NCI-H1048 (cell line): ENCODE data around the gene ITGAV.

Experiments
- DNase-seq: peaks from one replicate; lab custom pipeline; 2025; lab: John Stamatoyannopoulos, UW

ITGAV gene

DNA sequence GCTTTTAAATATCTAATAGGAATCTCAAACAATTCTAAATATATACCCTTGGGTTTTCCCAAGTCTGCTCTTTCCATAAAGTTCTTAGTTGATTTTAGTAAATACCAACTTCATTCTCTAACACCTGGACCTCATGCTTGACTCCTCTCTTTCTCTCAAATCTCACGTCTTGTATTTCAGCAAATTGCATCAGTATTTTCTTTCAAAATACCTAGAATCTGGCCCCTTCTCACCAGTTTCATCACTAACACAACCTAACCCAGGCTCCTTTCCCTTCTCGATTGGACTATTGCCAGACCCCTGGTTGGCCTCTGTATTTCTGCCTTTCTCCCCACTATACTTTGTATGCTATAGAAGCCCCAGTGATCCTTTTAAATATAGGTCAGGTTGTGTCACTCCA is 81.0 kb downstream of the ITGAV start:
- DNase-seq, result no peak

DNA sequence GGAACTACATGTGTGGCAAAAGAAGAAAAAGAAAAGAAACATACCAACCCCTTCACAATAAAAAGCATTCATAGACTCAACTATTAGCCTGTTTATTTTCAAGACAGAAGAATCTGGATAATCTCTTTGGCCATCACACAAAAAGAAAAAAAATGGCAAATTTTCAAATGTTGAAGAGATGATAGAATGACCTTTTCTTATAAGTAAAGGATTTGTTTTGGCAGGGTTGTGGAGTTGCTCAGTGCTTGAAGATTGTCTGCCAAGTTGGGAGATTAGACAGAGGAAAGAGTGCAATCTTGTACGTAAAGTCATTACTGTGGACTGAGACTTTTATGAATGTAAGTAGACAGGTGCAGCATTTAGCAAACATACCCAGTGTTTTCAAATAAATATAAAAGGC is 85.5 kb downstream of the ITGAV start:
- no peak for DNase-seq

DNA sequence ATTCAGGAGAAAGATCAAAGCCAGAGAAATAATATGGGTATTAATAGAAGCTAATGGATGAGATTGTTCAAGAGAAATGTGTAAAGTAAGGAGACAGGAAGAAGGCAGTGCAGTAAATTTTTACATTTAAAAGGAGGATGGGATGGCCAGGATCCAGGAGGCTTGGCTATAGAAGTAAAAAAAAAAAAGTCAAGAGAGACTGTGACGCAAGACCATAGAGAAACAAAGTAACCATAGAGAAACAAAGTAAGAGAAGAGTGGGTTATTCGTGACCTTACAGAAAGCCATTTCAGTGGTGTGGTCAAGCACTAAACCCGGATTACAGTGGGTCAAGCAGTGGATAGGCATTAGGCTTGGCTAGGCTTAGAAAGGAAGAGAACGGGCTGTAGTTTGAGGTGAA is 93.5 kb downstream of the ITGAV start:
- DNase-seq, result no peak

DNA sequence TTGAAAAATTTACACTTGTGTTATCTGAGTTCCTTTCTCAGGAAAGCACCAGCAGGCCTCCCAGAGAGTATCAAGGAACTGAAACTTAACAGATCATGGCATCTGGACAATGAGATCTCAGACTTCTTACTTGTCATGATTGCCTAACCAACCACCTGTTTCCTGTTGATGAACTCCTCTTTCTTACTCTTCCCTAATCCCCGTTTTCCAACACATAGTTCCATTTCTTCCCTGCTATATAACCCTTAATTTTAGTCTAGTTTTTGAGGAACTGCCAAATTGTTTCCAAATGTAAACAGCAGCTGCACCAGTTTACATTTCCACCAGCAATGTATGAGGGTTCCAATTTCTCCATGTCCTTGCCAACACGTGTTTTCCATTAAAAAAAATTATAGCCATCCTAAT is 98.0 kb downstream of the ITGAV start:
- DNase-seq, result no peak

DNA sequence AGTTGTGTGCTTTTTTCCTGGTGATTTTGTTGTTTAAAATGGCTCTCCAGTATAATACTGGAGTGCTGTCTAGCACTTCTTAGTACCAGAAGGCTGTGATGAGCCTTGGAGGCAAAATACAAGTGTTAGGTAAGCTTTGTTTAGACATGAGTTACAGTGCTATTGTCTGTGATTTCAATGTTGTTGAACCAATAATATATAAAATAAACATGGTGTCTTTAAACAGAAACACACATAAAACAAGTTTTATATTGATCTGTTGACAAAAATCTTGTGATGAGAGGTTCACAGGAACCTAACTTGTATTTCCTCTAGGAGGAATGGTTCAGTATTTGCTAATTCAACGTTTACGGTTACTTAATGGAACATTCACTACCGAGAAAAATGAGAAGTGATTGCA is 99.0 kb downstream of the ITGAV start:
- no peak for DNase-seq

DNA sequence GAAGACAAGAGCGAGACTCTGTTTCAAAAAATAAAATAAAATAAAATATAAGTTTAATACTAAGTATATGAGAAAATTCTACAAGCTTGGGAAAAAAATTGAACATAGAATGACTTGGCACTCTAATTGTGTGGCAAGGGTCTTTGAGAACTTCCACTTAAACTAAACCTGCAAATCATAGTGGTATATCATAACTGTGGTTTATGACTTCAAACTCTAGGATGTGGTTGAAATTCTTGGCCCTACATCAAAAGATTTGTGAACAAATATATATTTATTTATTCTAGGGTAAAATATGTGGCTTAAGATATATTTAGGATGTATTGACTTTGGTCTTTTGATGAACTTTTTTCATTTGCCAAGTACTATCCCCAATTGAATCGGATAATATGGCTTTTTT is 100.9 kb downstream of the ITGAV start:
- DNase-seq, result no peak

DNA sequence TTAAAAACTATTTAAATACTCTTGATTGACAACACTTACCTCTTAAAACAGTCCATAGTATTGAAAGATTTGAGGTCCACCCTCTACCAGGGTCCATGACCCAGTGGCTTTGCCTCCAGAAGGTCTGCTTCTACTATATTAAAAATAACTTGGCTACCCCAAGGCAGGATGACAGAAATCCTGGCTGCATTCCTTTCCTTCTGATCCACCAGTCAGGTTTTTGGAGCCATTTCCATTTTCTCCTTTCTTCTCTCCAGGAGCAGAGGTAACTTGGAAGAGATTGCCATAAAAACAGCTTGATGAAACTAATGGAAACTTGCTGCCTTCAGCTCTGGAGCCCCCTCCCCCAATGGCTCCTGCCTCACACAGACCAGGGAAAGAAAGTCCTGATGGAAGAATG is 101.4 kb downstream of the ITGAV start:
- no peak for DNase-seq

DNA sequence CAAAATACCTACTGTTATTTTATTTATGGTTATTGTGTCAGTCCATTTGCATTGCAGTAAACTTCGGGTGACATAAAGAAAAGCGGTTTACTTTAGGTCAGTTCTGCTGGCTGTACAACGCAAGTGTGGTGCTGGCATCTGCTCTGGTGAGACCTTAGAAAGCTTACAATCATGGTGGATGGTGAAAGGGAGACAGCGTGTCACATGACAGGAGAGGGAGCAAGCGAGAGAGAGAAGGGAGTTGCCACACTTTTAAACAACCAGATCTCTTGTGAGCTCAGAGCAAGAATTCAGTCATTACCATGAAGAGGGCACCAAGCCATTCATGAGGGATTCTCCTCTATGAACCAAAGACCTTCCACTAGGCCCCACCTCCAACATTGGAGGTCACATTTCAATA is 102.0 kb downstream of the ITGAV start:
- DNase-seq, result no peak

DNA sequence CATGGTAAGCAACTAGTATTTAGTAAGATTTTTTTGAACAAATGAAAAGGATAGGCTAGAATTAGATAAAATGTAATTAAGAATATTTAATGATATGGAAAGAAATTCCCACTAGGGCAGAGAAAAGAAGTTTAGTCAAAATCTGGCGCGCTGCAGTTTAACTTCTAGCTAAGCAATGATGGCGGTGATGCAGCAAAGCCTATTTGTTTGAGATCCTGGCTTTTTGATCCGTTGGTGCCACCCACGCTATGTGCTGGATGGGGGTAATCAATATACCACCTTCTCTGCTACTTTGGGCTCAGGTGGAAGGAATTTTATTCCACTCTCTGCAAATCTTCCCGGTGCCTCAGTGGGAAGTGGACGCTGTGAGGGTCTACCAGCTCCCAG is 103.6 kb downstream of the ITGAV start:
- DNase-seq, result no peak

DNA sequence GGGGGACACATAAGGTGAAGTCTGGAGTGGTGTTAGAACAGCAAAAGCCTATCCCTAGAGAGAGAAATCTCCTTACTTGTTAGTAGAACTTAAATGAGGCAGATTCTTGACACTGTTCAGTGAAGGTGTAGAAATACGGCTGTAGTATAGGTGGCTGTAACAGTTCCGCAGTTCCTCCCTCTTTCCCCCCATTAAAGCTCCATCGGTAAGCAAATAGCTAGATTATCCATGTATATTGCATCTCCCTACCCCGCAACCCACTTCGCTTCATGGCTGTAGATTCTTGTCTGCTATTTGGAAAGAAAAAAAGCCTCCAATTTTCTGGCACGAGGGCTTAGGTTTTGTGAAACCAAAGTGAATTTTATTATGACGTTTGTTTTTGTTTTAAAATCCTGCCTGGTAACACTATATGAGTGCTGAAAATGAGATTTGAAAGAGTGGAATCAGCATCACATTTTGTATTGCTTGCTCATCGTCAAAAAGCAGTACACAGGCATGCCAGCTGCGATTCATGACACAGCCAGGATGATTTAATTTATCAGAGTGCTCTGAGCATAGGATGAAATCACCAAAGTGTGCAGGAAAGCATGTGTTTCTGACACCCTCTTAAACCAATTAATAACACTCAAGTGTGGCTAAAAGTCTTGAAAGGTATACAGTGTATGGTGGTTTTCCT is 105.4 kb downstream of the ITGAV start:
- DNase-seq, result no peak

DNA sequence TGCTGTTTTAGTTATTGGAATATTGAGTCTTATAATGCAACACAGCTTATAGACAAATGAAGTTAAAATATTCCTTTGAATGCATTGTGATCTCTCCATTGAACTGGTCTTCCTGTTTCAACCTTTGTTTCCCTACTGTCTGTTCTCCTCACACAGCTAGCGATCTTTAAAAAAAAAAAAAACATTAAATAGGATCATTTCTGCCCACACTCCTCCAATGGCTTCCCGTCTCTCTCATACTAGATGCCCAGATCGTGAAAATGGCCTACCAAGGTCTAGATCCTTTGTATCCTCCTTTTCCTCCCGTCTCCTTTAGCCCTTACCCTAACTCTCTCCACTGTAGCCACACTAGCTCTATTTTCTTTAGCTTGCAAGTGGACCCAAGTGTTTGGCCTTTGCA is 106.4 kb downstream of the ITGAV start:
- DNase-seq, result no peak

DNA sequence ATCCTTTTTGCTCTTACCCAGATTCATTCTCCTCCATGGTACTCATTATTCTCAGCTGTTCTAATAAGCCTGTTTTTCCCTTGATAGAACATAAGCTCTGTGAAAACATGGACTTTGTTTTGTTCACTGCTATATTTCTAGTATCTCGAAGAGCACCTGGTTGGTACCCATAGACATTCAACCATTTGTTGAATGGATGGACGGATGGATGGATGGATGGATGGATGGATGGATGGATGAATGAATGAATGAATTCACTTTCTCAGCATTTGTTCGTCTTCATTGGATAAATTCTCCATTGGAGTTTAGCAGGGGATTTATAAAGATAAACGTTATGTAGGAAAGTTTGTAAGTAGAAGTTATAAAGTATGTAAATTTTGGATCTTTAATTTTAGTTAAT is 106.9 kb downstream of the ITGAV start:
- no peak for DNase-seq

DNA sequence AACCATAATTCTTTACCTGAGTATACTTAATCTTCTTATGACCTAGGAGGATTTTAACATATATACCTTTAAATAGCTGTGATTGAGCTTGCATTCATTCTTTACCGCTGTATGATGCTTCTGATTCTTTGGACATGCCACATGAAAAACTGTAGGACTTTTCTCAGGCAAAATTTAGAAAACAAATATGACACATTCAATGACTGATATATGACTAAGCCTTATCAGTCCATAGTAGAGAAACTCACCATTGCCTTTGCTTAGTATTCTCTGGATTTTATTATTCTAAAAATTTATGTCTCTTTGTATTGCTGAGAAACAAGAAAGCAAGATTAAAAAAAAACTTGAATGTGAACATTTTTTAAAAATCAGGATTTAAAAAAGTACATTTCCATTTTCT is 107.7 kb downstream of the ITGAV start:
- no peak for DNase-seq

DNA sequence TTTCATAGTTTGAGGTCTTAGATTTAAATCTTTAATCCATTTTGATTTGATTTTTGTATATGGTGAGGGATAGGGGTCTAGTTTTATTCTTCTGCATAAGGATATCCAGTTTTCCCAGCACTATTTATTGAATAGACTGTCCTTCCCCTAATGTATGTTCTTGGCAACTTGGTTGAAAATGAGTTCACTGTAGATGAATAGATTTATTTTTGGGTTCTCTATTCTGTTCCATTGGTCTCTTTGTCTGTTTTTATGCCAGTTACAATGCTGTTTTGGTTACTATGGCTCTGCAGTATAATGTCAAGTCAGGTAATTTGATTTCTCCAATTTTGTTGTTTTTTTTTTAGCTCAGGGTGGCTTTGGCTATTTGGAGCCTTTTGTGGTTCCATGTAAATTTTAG is 109.9 kb downstream of the ITGAV start:
- no peak for DNase-seq

DNA sequence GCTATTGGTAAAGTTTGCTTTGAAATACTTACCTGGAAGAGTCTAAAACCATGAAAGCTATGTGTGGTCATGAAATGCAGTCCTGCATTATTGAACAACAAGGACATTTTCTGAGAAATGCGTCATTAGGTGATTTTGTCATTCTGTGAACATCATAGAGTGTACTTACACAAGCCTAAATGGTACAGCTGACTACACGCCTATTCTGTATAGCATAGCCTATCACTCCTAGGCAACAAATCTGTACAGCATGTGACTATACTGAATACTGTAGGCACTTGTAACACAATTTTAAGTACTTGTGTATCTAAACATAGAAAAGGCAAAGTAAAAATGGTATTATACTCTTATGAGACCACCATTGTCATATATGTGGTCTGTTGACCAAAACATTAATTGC is 112.2 kb downstream of the ITGAV start:
- no peak for DNase-seq

DNA sequence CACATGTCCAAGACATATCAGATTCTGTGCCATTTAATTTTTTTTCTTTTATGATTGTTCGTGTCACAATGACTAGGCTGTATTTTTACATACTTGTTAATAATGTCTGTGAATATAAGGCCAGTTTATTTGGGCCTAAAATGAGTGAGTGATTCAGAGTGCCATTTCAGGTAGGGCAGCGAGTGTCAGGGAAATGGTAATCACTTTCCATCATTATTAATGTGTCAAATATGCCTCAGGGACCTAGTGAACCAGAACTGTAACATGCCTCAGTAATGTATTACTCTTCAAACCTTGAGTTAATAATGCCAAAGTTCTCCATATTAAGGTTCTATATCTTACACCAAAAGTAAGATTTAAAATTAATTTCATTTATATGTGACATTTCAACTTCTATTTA is 112.6 kb downstream of the ITGAV start:
- no peak for DNase-seq

DNA sequence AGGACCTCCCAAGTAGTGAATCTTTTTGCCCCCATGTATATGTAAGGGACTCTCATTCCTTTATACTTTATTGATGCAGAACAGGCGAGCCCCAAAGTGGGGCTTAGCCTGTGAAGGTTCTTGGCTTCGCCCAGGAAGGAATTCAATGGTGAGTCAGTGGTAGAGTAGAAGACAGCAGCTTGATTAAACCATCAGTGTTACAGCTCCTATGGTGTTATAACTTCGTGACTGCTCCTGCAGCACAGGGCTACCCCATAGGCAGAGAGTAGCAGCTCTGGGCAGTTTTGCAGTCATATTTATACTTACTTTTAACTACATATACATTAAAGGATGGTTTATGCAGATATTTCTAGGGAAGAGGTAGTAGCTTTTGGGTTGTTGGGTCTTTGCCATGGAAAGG is 115.0 kb downstream of the ITGAV start:
- DNase-seq, result no peak

DNA sequence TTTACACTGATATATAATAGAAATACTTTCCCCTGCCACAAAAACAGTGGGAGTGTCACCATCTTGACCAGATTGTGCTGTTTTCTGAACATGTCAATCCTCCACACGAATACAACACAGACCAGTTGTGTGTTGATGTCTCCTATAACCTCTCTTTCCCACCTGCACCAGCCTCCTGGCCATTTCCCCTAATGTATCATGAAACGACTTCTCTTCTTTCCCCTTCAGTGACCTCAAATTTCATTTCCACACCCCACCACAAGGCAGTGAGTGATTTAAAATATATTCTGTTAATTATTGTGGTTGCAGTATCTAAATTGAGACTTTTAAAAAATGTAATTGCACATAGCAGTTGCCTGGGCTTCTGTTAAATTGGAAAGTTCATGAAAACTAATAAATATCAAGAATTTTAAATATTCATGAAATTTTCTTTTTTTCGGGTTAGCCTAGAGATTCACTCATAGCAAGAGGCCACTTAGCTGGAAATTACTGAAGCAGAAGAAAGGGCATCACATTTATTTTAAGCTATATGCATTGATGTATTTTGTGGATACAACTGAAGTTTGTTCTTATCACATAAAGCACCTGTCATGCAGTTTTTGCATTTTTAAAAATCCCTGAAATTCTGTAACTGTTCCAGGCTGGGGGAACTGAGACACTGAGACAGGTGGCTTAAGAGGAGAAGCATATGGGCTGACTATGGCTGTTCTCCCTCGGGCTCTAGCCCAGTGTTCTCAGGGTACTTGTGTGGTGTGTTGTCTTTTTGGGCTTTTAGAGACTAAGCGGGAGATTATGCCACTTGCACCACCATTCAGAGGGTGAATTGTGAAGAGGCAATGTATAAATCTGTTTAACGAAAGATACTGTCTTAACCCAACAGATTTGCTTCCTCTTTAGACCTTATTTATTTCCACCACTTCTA is 119.9 kb downstream of the ITGAV start:
- DNase-seq, result no peak

DNA sequence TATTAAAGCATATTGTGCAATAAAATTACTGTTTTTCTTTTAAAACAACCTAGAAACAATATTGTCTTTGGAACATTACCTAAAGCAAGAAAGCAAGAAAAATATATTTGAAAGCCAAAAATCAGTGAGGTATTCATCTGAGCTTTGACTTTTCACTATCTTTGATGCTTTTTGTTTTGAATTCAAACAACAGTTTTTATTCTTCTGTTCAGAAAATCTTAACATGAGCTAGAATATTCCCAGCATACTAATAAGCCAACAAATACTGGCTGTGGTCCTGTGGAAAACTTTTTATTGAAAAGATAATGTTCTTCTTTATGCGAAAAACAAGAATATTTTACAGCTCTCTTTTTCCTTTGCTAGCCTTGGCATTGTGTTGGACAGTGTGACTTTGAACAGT is 123.8 kb downstream of the ITGAV start:
- DNase-seq, result no peak

DNA sequence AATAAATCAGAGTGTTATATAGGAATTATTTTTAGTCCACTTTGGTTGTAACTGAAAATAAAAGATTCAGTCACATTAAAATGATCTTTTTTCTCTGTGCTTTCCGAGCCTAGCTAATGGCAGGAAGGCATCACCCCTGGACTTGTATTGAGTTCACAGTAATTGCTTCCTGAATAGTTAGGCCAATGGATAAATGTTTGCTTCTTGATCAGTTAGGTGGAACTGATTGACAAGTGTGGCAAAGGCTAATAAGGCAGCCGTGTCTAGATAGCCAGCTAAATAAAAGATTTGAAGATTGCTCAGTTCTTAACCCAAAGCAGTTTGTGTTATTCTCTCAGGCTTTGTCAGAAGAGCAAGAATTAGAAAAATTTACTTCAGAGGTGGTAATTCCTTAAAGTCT is 124.8 kb downstream of the ITGAV start:
- no peak for DNase-seq

DNA sequence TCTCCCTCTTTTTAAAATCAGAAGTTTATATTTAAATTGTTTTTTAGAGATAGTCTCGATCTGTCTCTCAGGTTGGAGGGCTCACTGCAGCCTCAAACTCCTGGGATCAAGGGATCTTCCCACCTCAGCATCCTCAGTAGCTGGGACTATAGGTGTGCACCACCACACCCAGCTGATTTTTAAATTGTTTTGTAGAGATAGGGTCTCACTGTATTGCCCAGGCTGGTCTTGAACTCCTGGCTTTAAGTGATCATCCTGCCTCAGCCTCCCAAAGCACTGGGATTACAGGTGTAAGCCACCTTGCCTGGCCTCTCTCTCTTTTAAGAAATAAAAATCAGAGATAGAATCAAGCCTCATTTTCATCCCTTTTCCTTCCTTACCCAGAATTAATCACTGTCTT is 126.1 kb downstream of the ITGAV start:
- no peak for DNase-seq

DNA sequence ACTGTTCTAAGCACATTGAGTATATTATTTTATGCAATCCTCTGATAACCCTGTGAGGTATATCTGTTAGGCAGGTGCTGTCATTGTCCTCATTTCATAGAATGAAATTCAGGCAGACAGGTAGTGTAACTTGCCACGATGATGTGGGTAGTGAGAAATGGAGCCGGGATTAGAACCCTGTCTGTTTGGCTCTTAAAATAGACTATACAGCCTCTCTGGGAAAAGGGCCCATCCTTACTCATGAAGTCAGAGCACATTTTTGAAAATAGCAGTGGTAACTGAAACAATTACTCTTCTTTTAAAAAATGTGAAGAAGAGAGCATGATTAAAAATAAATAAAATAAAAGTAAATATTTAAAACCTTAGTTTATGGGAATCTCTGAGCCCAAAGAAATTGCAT is 127.0 kb downstream of the ITGAV start:
- no peak for DNase-seq

DNA sequence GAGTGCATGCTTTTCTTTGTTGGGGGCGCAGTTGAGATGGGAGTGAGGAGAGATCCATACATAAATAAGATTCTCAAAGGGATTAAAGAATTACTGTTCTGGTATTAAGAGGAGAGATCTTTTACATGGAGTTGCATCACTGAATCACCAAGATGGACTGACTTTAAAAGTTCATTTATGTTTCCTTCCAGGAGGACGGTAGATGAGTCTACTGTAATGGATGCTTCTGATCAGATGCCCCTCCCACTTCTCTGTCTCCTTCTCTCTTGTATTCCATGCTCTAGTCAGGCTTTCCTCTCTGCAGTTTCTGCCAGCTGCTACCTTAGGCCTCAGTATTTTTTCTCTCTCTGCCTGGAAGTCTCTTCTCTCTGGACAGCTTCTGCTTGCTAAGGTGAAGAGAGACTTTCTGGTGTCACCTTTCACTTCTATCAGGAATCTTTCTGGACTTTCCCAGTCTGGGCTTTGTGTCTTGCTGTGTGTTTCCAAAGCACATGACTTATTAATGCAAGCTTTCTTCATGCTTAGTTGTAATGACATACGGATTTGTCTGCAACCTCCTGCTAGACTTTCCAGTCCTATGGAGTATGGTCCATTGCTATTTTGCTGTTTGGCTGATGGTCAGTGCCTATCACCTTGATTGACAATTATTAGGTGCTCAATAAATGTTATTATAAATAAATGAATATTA is 127.6 kb downstream of the ITGAV start:
- no peak for DNase-seq
